Cardiac ventricle fibroblast (primary cell): ENCODE data around the gene NFYC. TPM values are rescaled to one million over a fixed set of nuclear protein-coding genes. Genes with fewer than 3 reads are reported as not detected.

Experiments
- total RNA-seq: library from RNA; depleted of rRNA; stranded (reverse); fragments of >200 nt; gene quantifications from 2 replicates; pipeline ENCODE4 v1.2.3, GENCODE V29; 2015

Gene NFYC
- total RNA-seq, result 17.3 and 17.9 TPM in 2 replicates

GRCh38 chr1:40691538-40692428 lies at the start of gene NFYC:
Gene NFYC (plus strand): TSS chr1:40691704. CDS start chr1:40738844, 47,140 bp downstream.

GRCh38 chr1:40665335-40666171 lies 26.0 kb upstream of the NFYC start, which contains the start of gene RIMS3:
Gene RIMS3 (minus strand): TSS chr1:40665682. CDS start chr1:40641925, 23,757 bp downstream.

GRCh38 chr1:40783001-40783905 lies 91.7 kb downstream of the NFYC start, which contains the start of gene KCNQ4:
Gene KCNQ4 (plus strand): TSS chr1:40783787. CDS start chr1:40784094, 307 bp downstream.

Other genes starting within 250 kb of the NFYC start
- 0.44 and 2.5 TPM in 2 replicates for gene ZFP69B, start 241.2 kb upstream of the NFYC start, total RNA-seq
- 2.7 and 2.8 TPM in 2 replicates for gene ZFP69, start 214.4 kb upstream of the NFYC start, total RNA-seq
- 7.1 and 9.9 TPM in 2 replicates for gene EXO5, start 182.9 kb upstream of the NFYC start, total RNA-seq
- gene ZNF684, start 160.1 kb upstream of the NFYC start, total RNA-seq, result 1.2 and 1.5 TPM in 2 replicates
- 0.05 and 0.06 TPM in 2 replicates for gene RIMS3, start 26.0 kb upstream of the NFYC start, total RNA-seq
- gene KCNQ4, start 92.1 kb downstream of the NFYC start, total RNA-seq, result 0.10 TPM in 1 of 2 replicates, not detected in the other
- 4.3 and 7.2 TPM in 2 replicates for gene CITED4, start 170.7 kb downstream of the NFYC start, total RNA-seq